HAP-1 (cell line): ENCODE results near the gene LTO1.

ENCODE experiments used
- DNase-seq, 2 experiments: peaks; one replicate each; pipeline ENCODE4 v3.0.0-alpha.2; 2016 to 2020; ENCODE audit warnings: low spot score in 2 of 2
- H3K27me3 ChIP-seq: fragments of 250-450 bp; sonication (Bioruptor Pico); 2 replicates; pipeline ENCODE4 v1.5.1; 2020; ENCODE audit warnings: low read depth, mild to moderate bottlenecking, moderate library complexity
- H3K36me3 ChIP-seq: fragments of 250-450 bp; sonication (Bioruptor Pico); replicated peaks from 2 replicates; pipeline ENCODE4 v1.5.1; 2020; ENCODE audit warnings: mild to moderate bottlenecking
- H3K4me1 ChIP-seq: fragments of 250-450 bp; sonication (Bioruptor Pico); 2 replicates; pipeline ENCODE4 v1.5.1; 2020; ENCODE audit warnings: mild to moderate bottlenecking
- H3K4me3 ChIP-seq: fragments of 250-450 bp; sonication (Bioruptor Pico); 2 replicates; pipeline ENCODE4 v1.5.1; 2020; ENCODE audit warnings: mild to moderate bottlenecking, moderate library complexity
- H3K9me3 ChIP-seq: fragments of 250-450 bp; sonication (Bioruptor Pico); 2 replicates; pipeline ENCODE4 v1.5.1; 2020; ENCODE audit warnings: mild to moderate bottlenecking, moderate library complexity
- in situ Hi-C: fragments of 300-500 bp; cut with MboI; formaldehyde crosslinking; loops from 3 replicates; pipeline ENCODE4 v1.14.3; 2020; ENCODE audit warnings: low sequenced_read_pairs, inconsistent platforms, mixed read lengths

The LTO1 gene

GRCh38 chr11:69656536-69657455, 18.4 kb downstream of the LTO1 start:
- Histone ChIP-seq H3K4me3 (no peak overlapping the region), H3K9me3 (no peaks in the 10 kb centered on the region), H3K36me3 (no peaks in the 10 kb centered on the region), H3K4me1 (peaks cover 11% of the 10 kb centered on the region), H3K27me3 (no peaks in the 10 kb centered on the region)
- in situ Hi-C loops = loop anchor here (25.0 kb wide), 1 partner anchor 1394 kb away; the partner anchor contains the start of gene C11orf24
- no peak for DNase-seq

- peaks cover 11% of the 10 kb centered on the region for H3K4me1 ChIP-seq
- no peaks in the 10 kb centered on the region for H3K9me3 ChIP-seq
- DNase-seq = no peak
- H3K27me3 ChIP-seq = no peaks in the 10 kb centered on the region
- H3K4me3 ChIP-seq = no peak overlapping the region
- in situ Hi-C loops = loop anchor here (25.0 kb wide), 1 partner anchor 1393 kb away; the partner anchor contains the start of gene C11orf24
- H3K36me3 ChIP-seq = no peaks in the 10 kb centered on the region
Observed at GRCh38 chr11:69655479-69656428, 19.4 kb downstream of the LTO1 start.

GRCh38 chr11:69654660-69655478, 20.3 kb downstream of the LTO1 start:
- H3K27me3 ChIP-seq = no peaks in the 10 kb centered on the region
- DNase-seq = no peak
- in situ Hi-C loops = loop anchor here (25.0 kb wide), 1 partner anchor 1393 kb away; the partner anchor contains the start of gene C11orf24
- H3K36me3 ChIP-seq = no peaks in the 10 kb centered on the region
- H3K4me1 ChIP-seq = peaks cover 11% of the 10 kb centered on the region
- no peaks in the 10 kb centered on the region for H3K9me3 ChIP-seq
- H3K4me3 ChIP-seq = no peak overlapping the region

GRCh38 chr11:69654001-69654659, 21.0 kb downstream of the LTO1 start:
- H3K4me3 ChIP-seq = no peak overlapping the region
- DNase-seq = no peak
- peaks cover 11% of the 10 kb centered on the region for H3K4me1 ChIP-seq
- in situ Hi-C loops = loop anchor here (25.0 kb wide), 1 partner anchor 1392 kb away; the partner anchor contains the start of gene C11orf24
- H3K36me3 ChIP-seq = no peaks in the 10 kb centered on the region
- no peaks in the 10 kb centered on the region for H3K9me3 ChIP-seq
- no peaks in the 10 kb centered on the region for H3K27me3 ChIP-seq

GRCh38 chr11:69653406-69653960, 21.7 kb downstream of the LTO1 start:
- Histone ChIP-seq H3K27me3 (no peaks in the 10 kb centered on the region), H3K4me3 (no peak overlapping the region), H3K4me1 (peaks cover 9% of the 10 kb centered on the region), H3K9me3 (no peaks in the 10 kb centered on the region), H3K36me3 (no peaks in the 10 kb centered on the region)
- in situ Hi-C loops = loop anchor here (25.0 kb wide), 1 partner anchor 1391 kb away; the partner anchor contains the start of gene C11orf24
- DNase-seq = no peak

GRCh38 chr11:69652999-69653398, 22.2 kb downstream of the LTO1 start:
- DNase-seq = no peak
- H3K36me3 ChIP-seq = no peaks in the 10 kb centered on the region
- H3K9me3 ChIP-seq = no peaks in the 10 kb centered on the region
- H3K4me1 ChIP-seq = peaks cover 4% of the 10 kb centered on the region
- in situ Hi-C loops = loop anchor here (25.0 kb wide), 1 partner anchor 1391 kb away; the partner anchor contains the start of gene C11orf24
- H3K4me3 ChIP-seq = no peak overlapping the region
- no peaks in the 10 kb centered on the region for H3K27me3 ChIP-seq

- H3K36me3 ChIP-seq = no peaks in the 10 kb centered on the region
- DNase-seq = no peak
- in situ Hi-C loops = loop anchor here (25.0 kb wide), 1 partner anchor 1390 kb away; the partner anchor contains the start of gene C11orf24
- H3K4me1 ChIP-seq = no peaks in the 10 kb centered on the region
- H3K9me3 ChIP-seq = no peaks in the 10 kb centered on the region
- H3K27me3 ChIP-seq = no peaks in the 10 kb centered on the region
- H3K4me3 ChIP-seq = no peak overlapping the region
Observed at GRCh38 chr11:69651834-69652620, 23.1 kb downstream of the LTO1 start.

- no peak for DNase-seq
- Histone ChIP-seq H3K4me3 (no peak overlapping the region), H3K4me1 (no peaks in the 10 kb centered on the region), H3K27me3 (no peaks in the 10 kb centered on the region), H3K9me3 (no peaks in the 10 kb centered on the region), H3K36me3 (no peaks in the 10 kb centered on the region)
- in situ Hi-C loops = loop anchor here (25.0 kb wide), 1 partner anchor 1389 kb away; the partner anchor contains the start of gene C11orf24
Observed at GRCh38 chr11:69650832-69651344, 24.3 kb downstream of the LTO1 start.

GRCh38 chr11:69650081-69650831, 24.9 kb downstream of the LTO1 start:
- H3K4me3 ChIP-seq = no peak overlapping the region
- H3K36me3 ChIP-seq = no peaks in the 10 kb centered on the region
- DNase-seq = no peak
- no peaks in the 10 kb centered on the region for H3K27me3 ChIP-seq
- in situ Hi-C loops = loop anchor here (25.0 kb wide), 1 partner anchor 1388 kb away; the partner anchor contains the start of gene C11orf24
- H3K4me1 ChIP-seq = no peaks in the 10 kb centered on the region
- H3K9me3 ChIP-seq = no peaks in the 10 kb centered on the region

- Histone ChIP-seq H3K9me3 (no peaks in the 10 kb centered on the region), H3K36me3 (no peaks in the 10 kb centered on the region), H3K4me1 (no peaks in the 10 kb centered on the region), H3K4me3 (no peak overlapping the region), H3K27me3 (no peaks in the 10 kb centered on the region)
- in situ Hi-C loops = no loop called here
- no peak for DNase-seq
Observed at GRCh38 chr11:69649576-69649900, 25.6 kb downstream of the LTO1 start.
